CD4-positive, alpha-beta T cell treated with Interleukin-17A for 1 hour (primary cell): ENCODE measurements around the gene HPCAL1.

Experiments used
- DNase-seq: peaks from one replicate; pipeline ENCODE4 v3.0.0-alpha.2; 2020

The HPCAL1 gene

DNA sequence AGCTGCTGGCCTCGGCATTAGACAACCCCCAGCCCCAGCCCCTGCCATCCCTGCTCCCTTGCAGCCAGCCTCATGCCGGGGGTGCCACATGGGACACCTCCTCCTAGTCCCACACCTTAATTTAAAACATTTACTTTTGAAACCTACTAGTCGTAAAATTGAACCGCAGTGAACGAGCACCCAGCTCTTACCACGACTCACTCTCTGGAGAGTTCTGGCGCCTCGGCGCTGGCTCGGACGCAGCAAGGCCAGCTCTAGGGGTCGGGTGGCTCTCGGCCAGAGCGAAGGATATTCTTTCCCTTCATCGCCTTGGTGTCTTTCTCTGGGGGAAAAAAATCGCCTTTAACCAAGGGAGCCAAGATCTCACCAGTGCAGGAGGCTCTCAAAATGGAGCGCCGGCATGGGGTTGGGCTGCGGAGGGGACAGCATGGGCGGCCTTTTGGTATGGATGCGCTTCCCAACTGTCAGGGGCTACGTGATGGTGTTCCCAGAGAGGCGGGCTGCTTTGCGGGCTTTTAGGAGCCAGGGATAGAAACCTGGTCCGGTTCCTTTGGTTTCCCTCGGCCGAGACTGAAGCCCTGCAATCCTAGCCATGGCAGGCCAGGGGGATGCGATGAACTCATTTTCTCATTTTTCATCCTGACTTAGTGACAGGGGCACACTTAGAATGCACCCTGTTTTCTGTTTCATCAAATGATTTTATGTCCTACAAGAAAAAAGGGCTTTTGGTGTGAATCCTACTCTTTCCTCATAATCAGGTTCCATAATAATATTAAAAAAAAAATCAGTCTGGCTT lies 2.0 kb downstream of the HPCAL1 start:
- DNase-seq: no peak

DNA sequence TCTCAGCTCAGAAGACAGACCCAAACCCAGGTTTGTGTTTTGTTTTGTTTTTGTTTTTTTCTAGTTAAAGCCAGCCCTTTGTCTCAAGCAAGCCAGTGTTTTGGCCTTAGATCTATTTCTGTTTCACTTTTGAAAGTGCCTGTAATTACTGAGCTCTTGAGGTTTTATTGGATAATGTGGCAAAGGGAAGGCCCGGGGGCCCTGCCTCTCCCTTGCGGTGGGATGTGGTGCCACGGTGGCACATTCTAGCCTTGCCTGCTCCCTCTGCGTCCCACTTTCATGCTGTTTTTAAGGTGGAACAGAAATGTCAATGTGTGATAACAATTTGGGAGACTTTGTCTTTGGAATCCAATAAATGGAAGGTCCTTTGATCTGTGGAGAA lies 2.5 kb downstream of the HPCAL1 start:
- peak; percentile 66 for DNase-seq

- DNase-seq: peak; percentile 30
Measured at GRCh38 chr2:10305715-10306114, 3.0 kb downstream of the HPCAL1 start.

- no peak for DNase-seq
Measured at GRCh38 chr2:10306901-10307463, 4.3 kb downstream of the HPCAL1 start.

GRCh38 chr2:10307561-10308156 lies 5.0 kb downstream of the HPCAL1 start:
- DNase-seq: no peak

- no peak for DNase-seq
Measured at GRCh38 chr2:10308866-10309265, 6.2 kb downstream of the HPCAL1 start.

- no peak for DNase-seq
Measured at GRCh38 chr2:10309286-10309685, 6.6 kb downstream of the HPCAL1 start.

GRCh38 chr2:10310309-10310888 lies 7.7 kb downstream of the HPCAL1 start:
- no peak for DNase-seq

DNA sequence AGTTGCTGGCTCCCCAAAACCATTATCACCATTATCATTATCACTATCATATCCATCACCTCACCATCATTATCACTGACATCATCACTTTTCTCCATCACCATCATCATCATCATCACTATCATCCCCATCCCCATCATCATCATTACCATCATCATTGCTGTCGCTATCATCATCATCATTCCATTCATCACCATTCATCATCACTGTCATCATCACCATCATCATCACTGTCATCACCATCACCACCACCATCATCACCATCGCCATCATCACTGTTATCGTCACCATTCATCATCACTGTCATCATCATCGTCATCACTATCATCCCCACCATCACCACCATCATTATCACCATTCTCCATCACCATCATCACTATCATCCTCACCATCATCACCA lies 9.0 kb downstream of the HPCAL1 start:
- no peak for DNase-seq

- DNase-seq: no peak
Measured at GRCh38 chr2:10312437-10312957, 9.8 kb downstream of the HPCAL1 start.

- no peak for DNase-seq
Measured at GRCh38 chr2:10316336-10316735, 13.6 kb downstream of the HPCAL1 start.

DNA sequence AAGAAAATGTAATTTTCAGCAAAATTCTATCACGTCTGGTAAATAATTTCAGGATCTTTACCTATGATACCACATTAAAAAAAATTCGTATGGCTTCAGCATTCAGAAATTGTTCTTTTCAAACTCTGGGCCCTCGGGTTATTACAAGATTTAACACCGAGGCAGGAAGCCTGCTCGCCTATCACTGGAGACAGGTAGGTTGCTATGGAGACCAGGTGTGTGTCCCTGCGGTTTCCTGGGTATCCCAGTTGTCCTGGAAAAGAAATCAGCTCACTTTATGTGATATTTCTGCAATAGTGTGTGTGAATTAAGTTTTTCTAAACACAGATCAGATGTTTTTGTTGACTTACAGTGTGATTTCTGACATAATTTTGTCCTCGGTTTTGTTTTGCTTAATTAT lies 14.2 kb downstream of the HPCAL1 start:
- DNase-seq: no peak

DNA sequence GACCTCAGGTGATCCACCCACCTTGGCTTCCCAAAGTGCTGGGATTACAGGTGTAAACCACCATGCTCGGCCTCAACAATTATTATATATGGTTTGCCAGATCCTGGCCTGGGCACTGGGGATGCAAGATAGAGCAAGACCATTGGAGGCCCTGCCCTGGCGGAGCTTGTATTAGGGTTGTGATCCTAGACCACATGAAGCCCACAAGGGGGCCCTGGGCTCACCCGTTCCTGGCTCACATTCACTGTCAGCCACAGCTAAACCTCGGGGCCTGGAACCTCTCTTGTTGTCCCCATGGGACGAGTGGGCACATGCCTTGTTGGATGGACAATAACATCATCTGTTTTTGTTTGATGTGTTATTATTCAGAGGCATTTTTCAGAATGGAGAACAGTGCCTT lies 14.9 kb downstream of the HPCAL1 start:
- DNase-seq: no peak

- no peak for DNase-seq
Measured at GRCh38 chr2:10318345-10318744, 15.6 kb downstream of the HPCAL1 start.

DNA sequence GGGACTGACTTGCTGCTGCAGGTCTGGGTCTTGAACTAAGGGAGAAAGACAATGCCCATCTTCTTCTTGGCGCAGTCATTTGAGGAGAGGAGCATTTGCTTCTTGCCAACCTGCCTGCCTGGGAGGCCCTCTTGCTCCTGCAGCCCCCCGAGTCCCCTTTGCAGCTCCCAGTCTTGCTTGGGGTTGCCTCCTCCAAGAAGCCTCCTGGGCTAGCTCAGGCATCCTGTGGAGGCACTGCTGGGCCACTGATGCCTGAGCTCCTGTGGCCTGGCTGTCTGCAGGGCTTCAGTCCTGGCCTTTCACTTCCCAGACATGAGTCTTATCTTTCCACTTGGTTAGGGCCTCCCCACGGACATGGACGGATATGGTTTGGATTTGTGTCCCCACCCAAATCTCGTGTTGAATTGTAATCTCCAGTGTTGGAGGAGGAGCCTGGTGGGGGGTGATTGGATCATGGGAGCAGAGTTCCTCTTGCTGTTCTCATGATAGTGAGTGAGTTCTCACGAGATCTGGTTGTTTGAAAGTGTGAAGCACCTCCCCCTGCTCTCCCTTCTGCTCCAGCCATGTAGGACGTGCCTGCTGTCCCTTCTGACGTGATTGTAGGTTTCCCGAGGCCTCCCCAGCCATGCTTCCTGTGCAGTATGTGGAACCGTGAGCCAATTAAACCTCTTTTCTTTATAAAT lies 17.3 kb downstream of the HPCAL1 start:
- DNase-seq: no peak

GRCh38 chr2:10320575-10320931 lies 17.8 kb downstream of the HPCAL1 start:
- no peak for DNase-seq

DNA sequence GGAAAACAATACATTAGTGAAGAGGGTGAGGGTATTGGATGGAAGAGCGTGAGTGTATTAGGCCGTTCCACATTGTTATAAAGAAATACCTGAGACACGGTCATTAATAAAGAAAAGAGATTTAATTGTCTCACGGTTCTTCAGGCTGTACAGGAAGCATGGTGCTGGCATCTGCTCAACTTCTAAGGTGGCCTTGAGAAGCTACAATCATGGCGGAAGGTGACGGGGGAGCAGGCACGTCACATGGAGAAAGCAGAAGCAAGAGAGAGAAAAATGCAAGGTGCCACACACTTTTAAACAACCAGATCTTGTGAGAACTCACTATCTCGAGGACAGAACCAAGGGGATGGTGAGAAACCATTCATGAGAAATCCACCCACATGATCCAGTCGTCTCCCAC lies 18.2 kb downstream of the HPCAL1 start:
- no peak for DNase-seq

DNA sequence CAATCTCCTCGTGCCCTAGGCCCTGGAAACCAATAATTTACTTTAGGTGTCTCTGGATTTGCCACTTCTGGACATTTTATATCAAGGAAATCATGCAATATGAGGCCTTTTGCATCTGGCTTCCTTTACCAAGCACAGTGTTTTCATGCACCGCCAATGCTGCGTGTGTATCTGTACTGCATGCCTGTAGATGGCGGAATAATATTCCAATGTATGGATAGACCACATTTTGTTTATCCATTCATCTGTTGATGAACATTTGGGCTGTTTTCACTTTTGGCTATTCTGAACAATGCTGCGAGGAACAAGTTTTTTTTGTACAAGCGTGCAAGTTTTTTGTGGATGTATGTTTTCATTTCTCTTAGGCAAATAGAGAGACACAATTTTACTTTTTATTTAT lies 18.9 kb downstream of the HPCAL1 start:
- no peak for DNase-seq

GRCh38 chr2:10322481-10322880 lies 19.8 kb downstream of the HPCAL1 start:
- DNase-seq: no peak

GRCh38 chr2:10322973-10323372 lies 20.3 kb downstream of the HPCAL1 start:
- DNase-seq: no peak

DNA sequence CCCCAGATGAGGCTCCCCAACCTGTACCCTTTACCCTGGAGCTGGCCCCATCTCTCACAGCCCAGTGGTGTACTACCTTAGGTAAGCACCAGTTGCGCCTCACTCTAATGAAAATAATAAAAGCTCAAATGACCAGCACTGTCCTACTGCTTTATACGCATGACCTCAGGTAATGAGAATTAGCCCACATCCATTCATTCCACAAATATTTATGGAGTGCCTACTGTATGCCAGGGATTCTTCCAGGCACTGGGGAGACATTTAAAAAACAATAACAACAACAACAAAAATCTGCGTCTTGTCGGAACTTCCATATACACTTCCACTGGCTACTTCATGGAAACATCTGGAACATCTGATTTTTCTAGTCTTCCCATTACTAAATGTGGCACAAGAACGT lies 20.8 kb downstream of the HPCAL1 start:
- no peak for DNase-seq

- no peak for DNase-seq
Measured at GRCh38 chr2:10324095-10324832, 21.6 kb downstream of the HPCAL1 start.
